DND-41 (cell line): ENCODE data around the gene CHD6.

ENCODE experiments used
- ATAC-seq: fragments of 200-7000 bp; cut with Tn5 transposase; 3 replicates; pipeline ENCODE4 v1.9.1; 2021; ENCODE audit warnings: low read depth; ENCODE audit not compliant: insufficient read depth
- DNase-seq: peaks from one replicate; pipeline ENCODE4 v3.0.0-alpha.2; 2020
- H2AFZ ChIP-seq: 2 replicates; pipeline ENCODE4 v1.6.0; 2012; ENCODE audit warnings: low read depth, low read length
- H3K27ac ChIP-seq: 2 replicates; pipeline ENCODE4 v1.5.1; 2012; ENCODE audit warnings: low read length, inconsistent platforms
- H3K27me3 ChIP-seq: fragments of 200-600 bp; sonication (generic); 2 replicates; pipeline ENCODE4 v1.6.0; 2012; ENCODE audit warnings: low read length, mild to moderate bottlenecking, inconsistent platforms; ENCODE audit not compliant: insufficient read depth, poor library complexity
- H3K36me3 ChIP-seq: 2 replicates; pipeline ENCODE4 v1.5.1; 2012; ENCODE audit warnings: low read length, inconsistent platforms; ENCODE audit not compliant: insufficient read depth
- H3K4me1 ChIP-seq: 2 replicates; pipeline ENCODE4 v1.5.1; 2012; ENCODE audit warnings: mild to moderate bottlenecking, low read length; ENCODE audit not compliant: insufficient read depth
- H3K4me2 ChIP-seq: 2 replicates; pipeline ENCODE4 v1.6.0; 2012; ENCODE audit warnings: mild to moderate bottlenecking, moderate library complexity, low read length, inconsistent platforms; ENCODE audit not compliant: insufficient read depth
- H3K4me3 ChIP-seq, 2 experiments: fragments of 200-600 bp in 1 of 2; shearing (Covaris generic) in 1 of 2; 2 replicates each; pipeline ENCODE4 v1.5.1; 2012 to 2016; ENCODE audit warnings: inconsistent platforms in 2 of 2, low read length in 2 of 2, mild to moderate bottlenecking in 2 of 2, low read depth in 1 of 2, moderate library complexity in 1 of 2
- H3K79me2 ChIP-seq: 2 replicates; pipeline ENCODE4 v1.6.0; 2012; ENCODE audit warnings: low read length, inconsistent platforms; ENCODE audit not compliant: insufficient read depth
- H3K9ac ChIP-seq: 2 replicates; pipeline ENCODE4 v1.6.0; 2012; ENCODE audit warnings: low read depth, mild to moderate bottlenecking, inconsistent platforms, low read length, moderate library complexity
- H3K9me3 ChIP-seq: 2 replicates; pipeline ENCODE4 v1.5.1; 2012; ENCODE audit warnings: low read length, moderate library complexity, mild to moderate bottlenecking, inconsistent platforms; ENCODE audit not compliant: insufficient read depth, severe bottlenecking
- H4K20me1 ChIP-seq: 2 replicates; pipeline ENCODE4 v1.6.0; 2012; ENCODE audit warnings: low read length; ENCODE audit not compliant: insufficient read depth
- CTCF ChIP-seq: IDR thresholded peaks from 2 replicates; pipeline ENCODE4 v1.5.1; 2012; ENCODE audit warnings: borderline replicate concordance, low read length, moderate library complexity, mild to moderate bottlenecking; ENCODE audit not compliant: poor library complexity, severe bottlenecking; ENCODE audit errors: extremely low read depth
- EZH2 ChIP-seq: IDR thresholded peaks from 3 replicates; pipeline ENCODE4 v1.6.1; 2012; ENCODE audit warnings: borderline replicate concordance, low read depth, mild to moderate bottlenecking, moderate library complexity, low read length, inconsistent platforms; ENCODE audit not compliant: severe bottlenecking

The CHD6 gene

GRCh38 chr20:41586772-41587171 lies 31.4 kb downstream of the CHD6 start:
- H3K4me1 ChIP-seq: no peaks in the 10 kb centered on the region
- H3K79me2 ChIP-seq: peaks cover 82% of the 10 kb centered on the region
- H4K20me1 ChIP-seq: peaks cover 23% of the 10 kb centered on the region; the same call in 1 of the 2 replicates
- H3K4me2 ChIP-seq: no peak overlapping the region
- no peak for ATAC-seq
- DNase-seq: no peak
- peaks cover 19% of the 10 kb centered on the region for H3K36me3 ChIP-seq
- H3K27me3 ChIP-seq: no peaks in the 10 kb centered on the region
- peaks cover 34% of the 10 kb centered on the region for H3K9me3 ChIP-seq
- no peak overlapping the region for H3K27ac ChIP-seq
- no peak overlapping the region for H3K4me3 ChIP-seq
- no peak overlapping the region for H3K9ac ChIP-seq
- H2AFZ ChIP-seq: no peak overlapping the region
- TF ChIP-seq CTCF (no peak), EZH2 (no peak)

GRCh38 chr20:41580350-41580749 lies 37.8 kb downstream of the CHD6 start:
- Histone ChIP-seq H4K20me1 (peaks cover 49% of the 10 kb centered on the region; the same call in 1 of the 2 replicates), H3K36me3 (no peaks in the 10 kb centered on the region; the same call in 1 of the 2 replicates), H3K79me2 (peaks cover 99% of the 10 kb centered on the region), H3K9me3 (peaks cover 9% of the 10 kb centered on the region), H3K4me3 (no peak overlapping the region), H3K4me2 (no peak overlapping the region), H2AFZ (no peak overlapping the region), H3K27ac (no peak overlapping the region), H3K4me1 (no peaks in the 10 kb centered on the region), H3K9ac (no peak overlapping the region), H3K27me3 (no peaks in the 10 kb centered on the region)
- DNase-seq (no peak), ATAC-seq (no peak)
- TF ChIP-seq CTCF (no peak), EZH2 (no peak)

- H3K4me1 ChIP-seq: no peaks in the 10 kb centered on the region
- H2AFZ ChIP-seq: no peak overlapping the region
- H3K36me3 ChIP-seq: no peaks in the 10 kb centered on the region
- no peak overlapping the region for H3K4me2 ChIP-seq
- peaks cover 64% of the 10 kb centered on the region for H4K20me1 ChIP-seq
- TF ChIP-seq CTCF: no peak
- no peak for TF ChIP-seq EZH2
- no peaks in the 10 kb centered on the region for H3K27me3 ChIP-seq
- DNase-seq (no peak), ATAC-seq (no peak)
- no peak overlapping the region for H3K9ac ChIP-seq
- peaks cover 98% of the 10 kb centered on the region for H3K79me2 ChIP-seq
- no peak overlapping the region for H3K27ac ChIP-seq
- peaks cover 4% of the 10 kb centered on the region for H3K9me3 ChIP-seq
- H3K4me3 ChIP-seq: no peak overlapping the region
Measured at GRCh38 chr20:41577129-41578009, 40.8 kb downstream of the CHD6 start.
